Glutamatergic neuron (in vitro differentiated cells): ENCODE measurements around the gene GADD45GIP1. TPM values are rescaled to one million over a fixed set of nuclear protein-coding genes. Genes with fewer than 3 reads are reported as not detected.
A peak's percentile ranks its signal among the peaks of the same experiment; 100 is the strongest.

ENCODE experiments used
- DNase-seq: peaks from one replicate; pipeline ENCODE4 v3.0.0; 2022
- H3K27ac Mint-ChIP-seq: one replicate; pipeline ENCODE4 v1.8.0; 2020; ENCODE audit warnings: mild to moderate bottlenecking, mixed read lengths, inconsistent platforms; ENCODE audit not compliant: unreplicated experiment
- H3K27me3 Mint-ChIP-seq: one replicate; pipeline ENCODE4 v1.8.0; 2020; ENCODE audit warnings: mild to moderate bottlenecking, moderate library complexity, mixed read lengths, inconsistent platforms; ENCODE audit not compliant: unreplicated experiment
- H3K36me3 Mint-ChIP-seq: one replicate; pipeline ENCODE4 v1.8.0; 2020; ENCODE audit warnings: mild to moderate bottlenecking, mixed read lengths, inconsistent platforms; ENCODE audit not compliant: unreplicated experiment
- H3K4me1 Mint-ChIP-seq: one replicate; pipeline ENCODE4 v1.8.0; 2020; ENCODE audit warnings: mild to moderate bottlenecking, low read depth, mixed read lengths, inconsistent platforms; ENCODE audit not compliant: unreplicated experiment
- H3K4me3 Mint-ChIP-seq: one replicate; pipeline ENCODE4 v1.8.0; 2020; ENCODE audit warnings: mild to moderate bottlenecking, mixed read lengths, inconsistent platforms; ENCODE audit not compliant: unreplicated experiment
- H3K9me3 Mint-ChIP-seq: one replicate; pipeline ENCODE4 v1.8.0; 2020; ENCODE audit warnings: mild to moderate bottlenecking, moderate library complexity, mixed read lengths, inconsistent platforms; ENCODE audit not compliant: unreplicated experiment
- CTCF ChIP-seq: fragments of 200-600 bp; sonication (generic); IDR thresholded peaks from one replicate; pipeline ENCODE4 v1.5.0; 2021; ENCODE audit not compliant: partially characterized antibody, unreplicated experiment
- total RNA-seq: library from RNA; stranded (reverse); fragmentation: NEBNext Ultra II Directional; extraction: Animal tissue kit (Norgen Biotek cat#: 25700); gene quantifications from one replicate; pipeline ENCODE4 v1.2.1, GENCODE V29; 2021; ENCODE audit not compliant: unreplicated experiment

GADD45GIP1 gene
- total RNA-seq, 1 donor from 2014 or later, result 28.8 TPM

DNA sequence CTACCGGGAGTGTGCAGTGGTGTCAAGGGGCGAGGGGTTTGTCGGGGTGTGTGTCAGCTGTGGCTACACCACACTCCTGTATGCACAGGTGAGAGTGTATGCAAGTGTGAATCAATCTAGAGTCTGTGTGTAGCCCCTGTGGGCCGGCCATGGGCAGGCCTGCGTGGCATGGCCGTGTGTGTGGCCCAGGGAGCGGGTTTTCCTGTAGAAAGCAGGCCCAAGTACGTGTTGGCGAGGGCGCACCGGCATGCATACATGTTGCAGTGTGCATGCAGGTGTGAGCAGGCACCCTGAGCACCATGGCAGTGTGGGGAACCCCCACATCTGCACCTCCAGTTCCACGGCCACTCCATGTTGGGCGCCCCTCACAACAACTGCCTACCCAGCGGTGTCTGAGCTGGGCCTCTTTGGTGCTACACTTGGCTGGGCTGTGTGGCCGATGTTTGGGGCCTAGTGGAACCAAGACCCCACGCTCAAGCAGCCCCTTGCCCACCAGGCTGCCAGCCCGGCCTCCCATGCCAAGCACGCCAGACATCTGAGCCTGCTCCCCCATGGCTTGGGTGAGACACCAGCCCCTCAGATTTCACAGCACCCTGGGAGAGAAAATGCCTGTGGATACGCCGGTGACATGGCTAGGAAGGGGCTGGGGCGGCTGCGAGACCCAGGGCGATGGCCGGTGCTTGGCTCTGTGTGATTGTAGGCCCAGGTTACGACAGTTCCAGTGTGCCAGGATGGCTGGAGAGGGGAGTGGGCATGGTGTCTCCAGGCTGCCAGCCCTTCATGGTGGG lies 40.4 kb upstream of the GADD45GIP1 start:
- DNase-seq, result no peak
- Mint-ChIP-seq H3K4me1 (peaks cover 3% of the 10 kb centered on the region), H3K27me3 (peaks cover 40% of the 10 kb centered on the region), H3K9me3 (peaks cover 14% of the 10 kb centered on the region), H3K4me3 (no peak overlapping the region), H3K36me3 (peaks cover 6% of the 10 kb centered on the region), H3K27ac (no peak overlapping the region)
- no peak for TF ChIP-seq CTCF

- peak; percentile 47 for DNase-seq
- peaks cover 40% of the 10 kb centered on the region for H3K27me3 Mint-ChIP-seq
- H3K4me1 Mint-ChIP-seq, result peaks cover 3% of the 10 kb centered on the region
- peaks cover 14% of the 10 kb centered on the region for H3K9me3 Mint-ChIP-seq
- no peak for TF ChIP-seq CTCF
- no peak overlapping the region for H3K27ac Mint-ChIP-seq
- no peak overlapping the region for H3K4me3 Mint-ChIP-seq
- H3K36me3 Mint-ChIP-seq, result peaks cover 6% of the 10 kb centered on the region
These were observed 39.5 kb upstream of the GADD45GIP1 start for GRCh38 chr19:12996406-12997094.

- no peak for TF ChIP-seq CTCF
- peaks cover 10% of the 10 kb centered on the region for H3K36me3 Mint-ChIP-seq
- DNase-seq, result no peak
- peaks cover 3% of the 10 kb centered on the region for H3K4me1 Mint-ChIP-seq
- H3K27ac Mint-ChIP-seq, result no peak overlapping the region
- peak overlapping the region; percentile 52 for H3K4me3 Mint-ChIP-seq
- peaks cover 15% of the 10 kb centered on the region for H3K9me3 Mint-ChIP-seq
- peaks cover 40% of the 10 kb centered on the region for H3K27me3 Mint-ChIP-seq
These were observed 38.8 kb upstream of the GADD45GIP1 start for GRCh38 chr19:12995596-12996405.

- DNase-seq, result no peak
- Mint-ChIP-seq H3K4me1 (peaks cover 3% of the 10 kb centered on the region), H3K36me3 (peaks cover 10% of the 10 kb centered on the region), H3K27ac (no peak within 1 kb of the TSS), H3K4me3 (peak within 1 kb of the TSS; percentile 95), H3K27me3 (peaks cover 41% of the 10 kb centered on the region), H3K9me3 (peaks cover 15% of the 10 kb centered on the region)
- TF ChIP-seq CTCF, result no peak
These were observed 37.9 kb upstream of the GADD45GIP1 start, which contains the start of gene NFIX for GRCh38 chr19:12994701-12995595. TSS of gene NFIX (plus strand) at chr19:12995475. CDS start at chr19:12995838, 363 bp downstream.
